Stimulated activated CD4-positive, alpha-beta T cell treated with anti-CD3 and anti-CD28 coated beads, Interleukin-4, amount 100 ng/mL, for 1 hour (primary cell): Measurements from ENCODE around the gene PARG.
"Not testable (repeated sequence)": the region's sequence is repeated elsewhere in the genome, so short reads cannot be mapped to it uniquely, and the experiment has no call there.

Experiments
- DNase-seq: peaks from one replicate; pipeline ENCODE4 v3.0.0-alpha.2; 2020

Gene PARG

DNA sequence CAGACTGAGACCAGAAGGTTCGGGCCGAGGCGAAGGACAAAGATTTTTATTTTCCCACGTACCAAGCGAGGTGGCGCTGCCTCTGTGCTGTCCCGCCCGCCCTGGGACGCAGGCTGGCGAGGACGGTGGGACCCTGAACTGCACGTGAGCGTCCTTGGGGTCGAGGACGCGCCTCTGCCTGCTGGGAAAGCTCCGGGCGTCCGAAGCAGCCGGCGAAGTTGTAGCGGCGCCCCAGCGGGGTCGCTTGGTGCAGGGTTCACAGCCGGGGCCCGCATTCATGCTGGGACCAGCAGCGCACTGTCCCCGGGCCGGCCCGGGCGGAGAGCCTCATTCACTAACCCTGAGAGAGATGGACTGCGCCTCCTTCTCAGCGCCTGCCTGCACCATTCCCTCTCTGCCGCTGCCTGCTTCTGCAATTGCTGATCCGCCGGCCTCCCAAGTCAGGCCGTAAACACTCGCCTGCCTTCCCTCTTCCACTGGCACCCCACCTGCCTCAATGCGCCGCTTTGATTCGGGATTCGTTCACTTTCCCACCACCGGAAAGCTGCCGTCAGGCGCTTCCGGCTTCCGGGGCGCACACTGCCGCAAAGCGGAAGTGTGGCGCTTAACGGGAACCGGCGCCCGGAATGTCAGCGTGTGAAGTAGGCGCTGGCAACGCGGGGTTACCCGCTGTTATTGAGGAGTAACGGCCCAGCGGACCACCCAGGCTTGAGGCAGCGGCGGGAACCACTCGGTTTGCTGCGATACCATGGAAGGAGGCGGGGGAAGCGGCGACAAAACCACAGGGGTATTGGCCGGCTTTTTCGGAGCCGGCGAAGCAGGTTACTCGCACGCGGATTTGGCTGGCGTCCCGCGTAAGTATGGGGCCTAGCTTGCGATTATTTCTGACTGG lies at the start of gene PARG, which contains the start of gene TIMM23B:
TSS of gene PARG (minus strand) at position 581 of the 892 bp plus-strand sequence. CDS start at position 279, 302 bp downstream.
TSS of gene TIMM23B (plus strand) at position 607 of the 892 bp plus-strand sequence. CDS start at position 749, 142 bp downstream.
- DNase-seq, result peak; percentile 77

DNA sequence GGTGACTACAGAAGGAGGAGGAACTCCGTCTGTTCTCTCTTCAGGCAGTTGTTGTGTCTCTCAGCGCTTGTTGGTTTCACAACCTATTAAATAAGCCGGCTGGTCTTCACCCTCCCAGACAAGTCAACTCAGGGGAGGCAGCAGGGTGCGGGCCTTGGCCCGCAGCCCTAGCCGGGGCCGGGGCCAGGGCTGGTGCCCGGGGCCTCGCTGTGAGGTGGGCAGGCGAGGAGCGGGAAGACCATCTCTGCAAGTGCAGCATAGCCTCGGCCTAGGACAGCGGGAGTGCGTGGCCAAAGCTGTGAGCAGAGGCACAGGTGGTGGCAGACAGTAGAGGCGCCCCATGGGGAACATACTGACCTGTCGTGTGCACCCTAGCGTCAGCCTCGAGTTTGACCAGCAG lies 46.5 kb upstream of the PARG start, which contains the start of gene AGAP6:
TSS of gene AGAP6 (plus strand) at position 31 of the 400 bp plus-strand sequence. CDS start at position 341, 310 bp downstream.
- not testable (repeated sequence) for DNase-seq

DNA sequence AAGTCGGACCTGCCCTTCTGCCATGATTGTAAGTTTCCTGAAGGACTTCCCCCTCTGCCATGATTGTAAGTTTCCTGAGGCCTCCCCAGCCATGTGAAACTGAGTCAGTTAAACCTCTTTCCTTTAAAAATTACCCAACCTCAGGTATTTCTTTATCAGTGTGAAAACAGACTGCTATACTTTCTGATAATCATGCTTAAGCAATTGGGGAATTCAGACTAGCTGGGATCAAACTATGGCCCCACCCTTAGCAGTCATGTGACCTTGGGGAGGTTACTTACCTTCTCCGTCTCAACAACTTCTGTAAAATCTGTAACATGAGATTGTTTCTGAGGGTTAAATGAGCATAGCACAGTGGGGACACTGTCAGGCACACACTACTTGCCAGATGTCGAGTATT lies 45.4 kb upstream of the PARG start:
- DNase-seq, result not testable (repeated sequence)

DNA sequence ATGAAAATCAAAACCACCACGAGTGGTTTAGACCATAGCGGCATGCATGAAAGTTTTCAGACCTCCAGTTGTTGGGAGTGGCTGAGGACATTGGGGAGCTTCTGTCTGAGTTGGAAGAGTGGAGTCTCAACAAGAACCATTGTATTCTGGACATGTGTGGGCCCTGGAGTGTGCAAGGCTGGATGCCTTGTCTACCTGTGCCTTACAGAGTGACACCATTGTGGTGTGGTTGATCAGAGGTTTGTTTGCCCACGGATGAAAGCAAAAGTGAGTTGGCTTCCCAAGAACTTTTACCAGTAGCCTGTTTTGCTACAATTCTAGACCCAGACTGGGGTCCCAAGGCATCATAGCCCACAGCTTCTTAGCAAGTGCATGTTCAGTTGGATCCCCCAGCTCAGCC lies 35.9 kb upstream of the PARG start:
- not testable (repeated sequence) for DNase-seq

DNA sequence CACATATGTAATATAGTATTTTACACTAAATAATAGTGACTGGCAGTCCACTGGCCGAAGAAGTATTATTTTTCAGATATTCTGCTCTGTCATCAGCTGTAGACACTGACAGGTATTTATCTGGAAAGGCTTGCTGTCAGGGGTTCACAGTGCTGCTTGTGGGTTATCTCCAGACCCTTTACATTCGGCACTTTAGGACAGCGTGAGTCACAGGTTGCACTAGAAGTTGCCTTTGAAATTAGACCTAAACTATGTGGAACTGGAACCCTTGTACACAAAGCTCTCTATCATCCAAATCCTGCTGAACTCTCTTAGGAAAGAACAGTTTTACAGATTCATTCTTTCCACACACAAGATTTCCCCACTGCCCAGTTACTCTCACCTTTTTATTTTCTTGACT lies 30.3 kb upstream of the PARG start:
- not testable (repeated sequence) for DNase-seq

DNA sequence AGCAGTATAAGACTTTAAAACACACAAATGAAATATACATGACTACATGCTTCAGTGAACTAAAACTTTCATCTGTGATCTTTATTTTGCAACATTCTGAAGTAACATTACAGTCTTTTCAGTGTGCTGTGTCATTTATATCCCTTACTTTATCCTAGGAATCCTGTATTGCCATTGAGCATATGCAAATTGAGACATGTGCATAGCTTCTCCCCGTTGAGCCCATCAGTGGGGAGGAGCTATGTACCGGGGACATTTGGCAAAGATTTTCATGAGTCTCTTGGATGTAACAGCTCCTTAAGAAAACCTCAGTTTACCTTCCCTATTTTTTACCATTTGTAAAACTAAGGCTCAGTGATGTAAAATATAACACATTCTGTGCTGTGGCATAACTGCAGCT lies 29.6 kb upstream of the PARG start:
- DNase-seq, result not testable (repeated sequence)

DNA sequence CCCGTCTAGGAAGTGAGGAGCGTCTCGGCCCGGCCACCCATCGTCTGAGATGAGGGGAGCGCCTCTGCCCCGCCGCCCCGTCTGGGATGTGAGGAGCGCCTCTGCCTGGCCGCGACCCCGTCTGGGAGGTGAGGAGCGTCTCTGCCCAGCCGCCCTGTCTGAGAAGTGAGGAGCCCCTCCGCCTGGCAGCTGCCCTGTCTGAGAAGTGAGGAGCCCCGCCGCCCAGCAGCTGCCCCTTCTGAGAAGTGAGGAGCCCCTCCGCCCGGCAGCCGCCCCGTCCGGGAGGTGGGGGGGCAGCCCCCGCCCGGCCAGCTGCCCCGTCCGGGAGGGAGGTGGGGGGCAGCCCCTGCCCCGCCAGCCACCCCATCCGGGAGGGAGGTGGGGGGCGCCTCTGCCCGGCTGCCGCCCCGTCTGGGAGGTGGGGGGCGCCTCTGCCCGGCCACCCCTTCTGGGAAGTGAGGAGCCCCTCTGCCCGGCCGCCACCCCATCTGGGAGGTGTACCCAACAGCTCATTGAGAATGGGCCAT lies 28.6 kb upstream of the PARG start:
- DNase-seq, result not testable (repeated sequence)

DNA sequence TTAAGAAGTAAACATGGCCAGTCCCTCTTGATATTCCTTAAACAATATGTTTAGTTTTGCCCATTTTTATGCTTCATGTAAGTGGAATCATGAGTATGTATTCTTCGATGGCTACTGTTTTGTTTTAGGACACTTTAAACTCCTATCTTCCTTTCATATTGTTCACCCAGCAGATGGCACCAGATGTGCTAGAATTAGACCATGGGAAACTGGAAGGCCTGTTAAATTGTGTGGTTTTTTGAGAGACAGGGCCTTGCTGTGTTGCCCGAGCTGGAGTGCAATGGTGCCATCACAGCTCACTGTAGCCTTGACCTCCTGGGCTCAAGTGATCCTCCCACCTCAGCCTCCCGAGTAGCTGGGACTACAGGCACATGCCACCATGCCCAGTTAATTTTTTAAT lies 11.3 kb upstream of the PARG start:
- DNase-seq, result not testable (repeated sequence)

DNA sequence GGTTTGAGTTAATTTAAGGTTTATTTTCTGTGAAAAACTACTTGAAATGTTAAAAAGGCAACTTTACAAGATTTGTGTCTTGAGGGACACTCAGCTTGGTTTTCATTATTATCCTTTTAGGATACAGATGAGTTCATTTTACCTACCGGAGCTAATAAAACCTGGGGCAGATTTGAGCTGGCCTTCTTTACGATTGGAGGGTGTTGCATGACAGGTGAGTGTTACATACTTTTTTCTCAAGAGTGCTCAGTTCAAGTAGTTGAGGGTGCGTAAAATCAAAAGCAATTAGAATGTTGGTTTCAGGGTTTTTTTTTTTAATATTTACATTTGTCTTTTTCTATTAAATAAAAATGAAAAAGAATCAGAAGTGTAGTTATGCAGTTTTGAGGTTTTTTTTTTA lies 10.2 kb upstream of the PARG start:
- not testable (repeated sequence) for DNase-seq

DNA sequence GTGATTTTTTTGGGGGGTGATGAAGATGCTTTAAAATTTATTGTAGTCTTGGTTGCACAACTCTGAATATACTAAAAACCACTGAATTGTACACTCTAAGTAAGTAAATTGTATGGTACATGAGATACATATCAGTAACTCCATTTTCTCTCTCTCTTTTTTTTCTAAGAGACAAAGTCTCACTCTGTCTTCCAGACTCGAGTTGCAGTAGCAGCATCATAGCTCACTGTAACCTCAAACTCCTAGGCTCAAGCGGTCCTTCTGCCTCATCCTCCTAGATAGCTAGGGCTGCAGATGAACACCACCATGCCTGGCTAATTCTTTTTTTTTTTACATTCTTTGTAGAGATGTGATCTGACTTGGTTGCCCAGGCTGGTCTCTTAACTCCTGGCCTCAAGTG lies 6.9 kb upstream of the PARG start:
- not testable (repeated sequence) for DNase-seq

DNA sequence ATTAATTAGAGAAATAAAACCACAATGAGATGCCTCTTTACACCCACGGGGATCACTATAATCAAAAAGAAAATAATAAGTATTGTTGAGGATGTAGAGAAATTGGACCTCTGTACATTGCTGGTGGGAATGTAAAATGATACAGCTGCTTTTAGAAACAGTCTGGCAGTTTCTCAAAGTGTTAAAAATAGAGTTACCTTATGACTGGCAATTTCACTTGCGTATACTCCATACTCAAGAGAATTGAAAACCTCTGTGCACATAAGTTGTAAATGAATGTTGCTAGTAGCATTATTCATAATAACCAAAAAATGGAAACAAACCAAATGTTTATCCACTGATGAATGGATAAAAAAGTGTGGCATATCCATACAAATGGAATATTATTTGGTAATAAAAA lies 6.3 kb upstream of the PARG start:
- DNase-seq, result not testable (repeated sequence)

DNA sequence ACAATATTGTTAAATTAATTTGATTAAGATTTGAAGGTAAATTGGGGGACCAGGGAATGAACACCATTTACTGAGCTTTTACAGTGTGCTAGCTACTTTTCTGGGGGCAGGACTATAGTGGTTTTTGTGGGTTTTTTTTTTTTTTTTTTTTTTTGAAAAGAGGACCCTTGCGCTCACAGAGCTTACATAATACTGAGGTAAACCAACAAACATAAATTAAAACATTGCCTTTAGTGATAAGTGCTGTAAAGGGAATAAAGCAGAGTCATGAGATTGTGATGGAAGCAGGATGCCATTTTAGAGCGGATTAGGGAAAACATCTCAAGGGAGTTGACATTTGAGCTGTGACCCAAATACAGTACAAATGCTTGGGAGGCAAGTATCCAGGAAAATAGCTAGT lies 1.8 kb upstream of the PARG start:
- DNase-seq, result not testable (repeated sequence)

DNA sequence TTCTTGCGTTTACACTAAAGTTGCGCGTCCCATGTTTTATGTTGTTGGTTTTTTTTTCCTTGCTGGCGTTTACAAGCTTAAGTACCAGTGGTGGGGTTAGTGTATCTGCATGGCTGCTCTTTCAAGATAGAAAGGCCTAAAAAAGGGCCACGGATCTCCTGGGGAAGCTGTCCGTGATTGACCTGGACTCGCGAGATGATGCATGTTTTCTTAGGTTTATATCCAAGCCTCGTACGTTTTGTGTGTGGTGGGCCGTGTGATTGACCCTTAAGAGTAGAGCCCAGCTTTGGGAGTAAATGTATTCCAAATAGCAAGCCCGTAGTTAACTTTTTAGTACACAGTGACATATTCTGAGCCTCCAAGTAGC lies 495 bp upstream of the PARG start:
- DNase-seq, result not testable (repeated sequence)

DNA sequence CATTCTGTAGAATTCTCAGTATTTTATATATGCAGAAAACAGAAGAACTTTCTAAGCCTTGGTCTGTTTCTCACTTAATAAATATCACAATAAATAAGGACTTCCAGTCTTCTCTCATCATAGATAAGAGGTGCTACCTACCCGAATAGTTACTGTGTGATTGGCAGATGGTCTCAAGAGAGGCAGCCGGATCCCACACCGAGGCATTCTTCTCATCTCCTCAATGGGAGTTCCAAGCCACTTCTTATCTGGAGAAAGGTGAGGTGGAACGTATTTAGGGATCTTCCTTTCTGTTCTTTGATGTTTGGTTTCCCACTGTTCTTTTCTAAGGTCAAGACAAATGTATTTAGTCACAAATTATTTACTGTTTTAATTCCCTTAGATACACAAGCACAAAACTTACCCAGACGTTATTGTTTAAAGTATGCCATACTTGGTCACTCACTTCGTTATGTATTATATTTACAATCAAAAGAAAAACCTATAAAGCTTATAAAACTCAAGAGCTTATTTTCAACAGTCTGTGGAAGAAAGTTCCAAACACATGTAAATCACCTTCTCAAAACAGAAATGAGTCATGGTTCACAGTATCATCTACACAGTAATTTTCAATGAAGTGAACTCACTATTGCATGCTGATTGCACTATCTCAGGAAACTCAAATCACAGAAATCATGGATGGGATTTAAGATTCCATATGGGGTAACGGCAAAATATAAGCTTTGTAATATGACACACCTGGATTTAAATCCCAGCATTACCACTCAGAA lies 9.7 kb downstream of the PARG start:
- DNase-seq, result not testable (repeated sequence)

DNA sequence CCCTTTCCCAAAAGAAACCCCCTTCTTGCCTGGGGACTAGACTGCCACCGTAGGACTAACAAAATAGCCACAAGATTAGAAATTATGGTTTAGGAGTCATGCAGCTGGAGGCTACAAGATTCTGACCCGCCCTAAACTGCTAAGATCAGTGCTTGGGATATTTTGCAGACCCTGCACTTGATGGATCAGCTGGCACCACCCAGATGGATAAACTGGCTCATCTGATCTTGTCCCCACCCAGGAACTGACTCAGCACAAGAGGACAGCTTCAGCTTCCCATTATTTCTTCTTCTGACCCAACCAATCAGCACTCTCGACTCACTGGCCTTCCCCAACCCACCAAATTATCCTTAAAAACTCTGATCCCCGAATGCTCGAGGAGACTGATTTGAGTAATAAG lies 10.6 kb downstream of the PARG start:
- not testable (repeated sequence) for DNase-seq

DNA sequence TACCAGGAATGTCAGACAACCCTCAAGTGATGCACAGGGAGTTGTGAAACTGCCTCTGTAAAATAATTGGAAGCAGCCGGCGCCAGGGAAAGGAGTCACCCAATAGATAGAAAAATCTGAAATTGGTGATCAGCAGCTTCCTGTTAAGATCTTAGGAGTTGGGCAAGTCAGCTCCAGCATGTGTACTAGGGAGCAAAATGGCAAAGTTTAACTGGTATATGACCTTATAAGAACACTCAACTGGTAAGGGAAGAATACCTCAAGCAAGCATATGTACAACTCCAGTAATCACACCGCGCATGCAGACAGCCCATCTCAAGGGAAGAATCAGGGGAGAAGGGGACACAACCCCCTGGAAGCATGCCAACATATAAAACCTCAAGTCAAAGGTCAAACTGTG lies 18.3 kb downstream of the PARG start:
- DNase-seq, result not testable (repeated sequence)

DNA sequence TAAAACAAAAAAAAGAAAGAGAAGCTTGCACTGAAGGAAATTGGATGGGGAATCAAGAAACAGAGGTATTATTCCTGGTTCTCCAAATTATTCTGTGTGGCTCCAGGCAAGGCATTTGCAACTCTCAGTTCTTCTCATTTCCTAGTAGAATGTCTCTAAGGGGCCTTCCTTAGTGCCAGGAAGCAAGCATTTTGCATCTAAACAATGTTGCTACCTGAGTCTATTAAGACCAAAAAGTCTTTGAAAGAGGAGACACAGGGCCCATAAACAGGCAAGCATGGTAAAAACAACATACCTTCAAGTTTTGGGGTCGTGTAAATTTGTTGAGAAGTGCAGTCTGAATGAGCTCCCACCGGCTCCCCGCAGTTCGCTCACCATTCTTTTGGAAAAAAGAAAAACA lies 19.8 kb downstream of the PARG start:
- not testable (repeated sequence) for DNase-seq

DNA sequence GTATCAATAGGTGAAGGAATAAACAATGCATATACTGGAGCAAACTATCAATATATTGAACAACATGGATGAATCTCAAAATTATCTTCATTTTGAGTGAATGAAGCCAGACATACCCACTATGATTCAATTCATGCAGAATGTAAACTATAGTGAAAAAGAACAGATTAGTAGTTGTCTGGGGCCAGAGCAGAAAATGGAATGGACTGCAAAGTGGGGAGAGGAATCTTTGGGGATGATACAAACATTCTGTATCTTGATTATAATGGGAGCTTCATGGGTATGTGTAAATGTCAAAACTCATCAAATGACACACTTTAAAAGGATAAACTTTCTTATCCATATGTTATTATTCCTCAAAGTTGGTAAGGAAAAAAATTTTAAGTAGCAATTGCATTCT lies 23.9 kb downstream of the PARG start:
- not testable (repeated sequence) for DNase-seq

DNA sequence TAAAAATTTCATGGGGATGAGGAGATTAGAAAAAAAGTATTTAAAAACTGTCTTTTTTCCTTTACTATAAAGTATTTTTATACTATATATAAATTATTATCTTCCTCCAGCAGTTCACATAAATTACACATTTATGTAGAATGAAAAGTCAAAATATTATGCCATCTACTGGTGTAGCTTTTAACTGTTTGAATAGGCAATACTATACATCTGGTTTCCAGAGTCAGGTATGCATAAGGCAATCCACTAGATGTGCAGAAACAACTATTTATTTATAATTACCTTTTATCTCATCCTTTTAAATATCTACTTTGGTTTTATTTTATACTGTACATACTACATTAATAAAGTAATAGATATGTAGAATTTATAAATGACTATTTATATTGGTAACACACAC lies 25.4 kb downstream of the PARG start:
- not testable (repeated sequence) for DNase-seq

DNA sequence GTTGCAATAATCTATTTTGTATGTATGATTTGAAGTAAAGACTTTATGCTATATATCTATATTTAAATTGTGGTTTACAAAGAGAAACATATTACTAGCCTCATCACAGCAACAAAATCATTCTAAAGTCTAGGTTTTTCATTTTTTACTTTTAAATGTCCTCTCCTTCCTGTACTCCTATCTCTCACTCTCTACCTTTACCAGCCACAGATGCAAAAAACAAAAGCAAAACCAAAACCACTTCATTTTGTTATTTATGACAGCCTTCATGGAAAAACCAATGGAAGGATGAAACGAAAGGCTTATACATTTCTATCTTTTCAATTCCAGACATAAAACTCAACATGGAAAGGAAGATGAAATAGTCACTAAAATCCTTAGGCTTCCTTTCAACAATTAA lies 31.5 kb downstream of the PARG start:
- DNase-seq, result not testable (repeated sequence)

DNA sequence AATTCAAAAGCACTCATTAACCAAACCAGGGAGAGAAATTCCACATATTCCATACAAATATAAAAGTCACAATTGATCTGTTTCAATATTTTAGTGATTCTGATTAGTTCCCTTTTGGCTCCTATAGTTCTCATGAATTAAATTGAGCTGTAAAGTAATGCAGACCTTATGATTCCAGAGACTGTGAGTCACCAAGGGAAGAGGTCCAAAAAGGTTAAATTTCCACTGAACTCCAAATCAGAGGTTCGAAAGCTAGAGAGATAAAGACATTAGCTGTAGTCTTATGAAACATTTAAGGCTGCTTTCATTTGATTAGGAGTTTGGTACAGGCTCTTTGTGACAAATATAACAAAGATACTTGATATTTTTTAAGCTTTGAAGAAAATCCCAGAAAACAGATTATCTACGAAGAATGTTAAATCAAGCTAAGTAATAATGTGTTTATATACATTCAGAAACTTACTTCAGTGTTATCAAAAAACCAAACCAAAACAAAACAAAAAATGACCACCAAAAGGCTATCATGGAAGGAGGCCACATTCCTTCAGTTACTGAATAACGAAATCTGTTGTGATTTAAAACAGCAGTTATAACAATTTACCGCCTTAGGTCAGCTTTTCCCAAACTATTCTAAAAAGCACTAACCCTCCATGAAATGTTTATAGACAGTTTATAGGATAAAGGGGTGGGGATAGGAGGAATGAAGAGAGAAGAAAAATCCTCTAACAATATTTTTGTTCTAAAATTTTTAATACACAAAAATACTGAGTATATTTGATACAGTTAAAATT lies 33.3 kb downstream of the PARG start:
- DNase-seq, result not testable (repeated sequence)

DNA sequence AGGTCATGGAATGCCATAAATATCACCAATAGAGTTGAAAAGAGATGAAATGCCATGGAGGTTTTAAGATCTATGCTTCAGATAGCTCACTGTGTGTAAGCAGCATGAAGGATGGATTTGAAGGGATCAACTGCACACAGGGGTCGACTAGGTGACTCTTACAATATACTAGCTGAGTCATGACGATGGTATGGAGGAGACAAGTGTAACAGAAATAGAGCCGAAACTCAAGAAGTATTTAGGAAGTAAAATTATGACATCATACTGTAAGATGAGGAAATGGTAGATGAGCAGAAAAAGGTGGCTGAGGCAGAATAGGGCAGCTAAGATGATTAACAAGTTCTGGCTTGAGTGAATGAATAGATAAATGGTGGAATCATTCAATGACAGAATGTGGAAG lies 38.0 kb downstream of the PARG start:
- DNase-seq, result not testable (repeated sequence)
